Natural killer cell (primary cell): ENCODE results near the gene RPS19. TPM values are rescaled to one million over a fixed set of nuclear protein-coding genes. Genes with fewer than 3 reads are reported as not detected.

ENCODE experiments used
- ATAC-seq, 3 donors: fragments of 150-1000 bp in 2 of 3; fragments of 200-7000 bp in 1 of 3; cut with Tn5 transposase; 1 replicate in 1 of 3; 2 replicates in 2 of 3; pipeline ENCODE4 v1.10.0; 2021; ENCODE audit warnings: mild to moderate bottlenecking in 2 of 3, moderate library complexity in 2 of 3
- DNase-seq, 2 donors: peaks; one replicate each; pipeline versions ENCODE4 v3.0.0 to v3.0.0-alpha.2; 2013 to 2021; ENCODE audit warnings: mixed read lengths in 1 of 2
- H3K27ac ChIP-seq: one replicate; pipeline ENCODE4 v1.5.1; 2013; ENCODE audit warnings: mild to moderate bottlenecking, low read length
- H3K27me3 ChIP-seq: one replicate; pipeline ENCODE4 v1.6.1; 2013; ENCODE audit warnings: low read length; ENCODE audit not compliant: control insufficient read depth, insufficient read depth
- H3K36me3 ChIP-seq: one replicate; pipeline ENCODE4 v1.6.1; 2013; ENCODE audit warnings: low read length; ENCODE audit not compliant: control insufficient read depth, insufficient read depth
- H3K4me1 ChIP-seq: one replicate; pipeline ENCODE4 v1.6.1; 2013; ENCODE audit warnings: low read length; ENCODE audit not compliant: control insufficient read depth, insufficient read depth
- H3K4me3 ChIP-seq: one replicate; pipeline ENCODE4 v1.5.1; 2013; ENCODE audit warnings: low read length
- H3K9me3 ChIP-seq: one replicate; pipeline ENCODE4 v1.6.1; 2013; ENCODE audit warnings: low read length; ENCODE audit not compliant: control insufficient read depth, insufficient read depth
- H3K27ac Mint-ChIP-seq, 2 donors: one replicate each; pipeline ENCODE4 v1.8.0; 2022; ENCODE audit warnings: mild to moderate bottlenecking in 2 of 2, mixed read lengths in 2 of 2, moderate library complexity in 1 of 2
- H3K27me3 Mint-ChIP-seq, 2 donors: one replicate each; pipeline ENCODE4 v1.8.0; 2022; ENCODE audit warnings: low read depth in 2 of 2, mixed read lengths in 2 of 2
- H3K36me3 Mint-ChIP-seq: one replicate; pipeline ENCODE4 v1.8.0; 2022; ENCODE audit warnings: mixed read lengths
- H3K4me1 Mint-ChIP-seq, 2 donors: one replicate each; pipeline ENCODE4 v1.8.0; 2022; ENCODE audit warnings: mixed read lengths in 2 of 2
- H3K4me3 Mint-ChIP-seq: one replicate; pipeline ENCODE4 v1.8.0; 2022; ENCODE audit warnings: mild to moderate bottlenecking, moderate library complexity, mixed read lengths
- H3K9me3 Mint-ChIP-seq, 2 donors: one replicate each; pipeline ENCODE4 v1.8.0; 2022; ENCODE audit warnings: mixed read lengths in 2 of 2
- WGBS: methylation state at CpG from one replicate; pipeline ENCODE4 v1.1.7; 2013; ENCODE audit warnings: missing lambda C conversion rate; ENCODE audit not compliant: insufficient coverage; 5-methylcytosine and 5-hydroxymethylcytosine counted together
- intact Hi-C: fragments of 100-400 bp; cut with micrococcal nuclease; formaldehyde crosslinking; loops from one replicate; pipeline ENCODE4 v1.14.2; 2022
- total RNA-seq, 4 donors: library from RNA; stranded (reverse); fragments of 120-200 nt in 1 of 4; gene quantifications; one replicate each; pipeline versions ENCODE4 v1.2.3 to v1.2.4, GENCODE V29; 2013 to 2022
- TF ChIP-seq, protein P1 (sequence below): fragments of 200-600 bp; IDR thresholded peaks from one replicate; pipeline ENCODE4 v1.8.0; 2022; ENCODE audit warnings: antibody characterized with exemption

RPS19 gene
- total RNA-seq, 3 donors from 2014 or later (not counting 1 experiment from before 2014, with no cell fraction given): 1,358 to 1,814 (median 1,709) TPM

DNA sequence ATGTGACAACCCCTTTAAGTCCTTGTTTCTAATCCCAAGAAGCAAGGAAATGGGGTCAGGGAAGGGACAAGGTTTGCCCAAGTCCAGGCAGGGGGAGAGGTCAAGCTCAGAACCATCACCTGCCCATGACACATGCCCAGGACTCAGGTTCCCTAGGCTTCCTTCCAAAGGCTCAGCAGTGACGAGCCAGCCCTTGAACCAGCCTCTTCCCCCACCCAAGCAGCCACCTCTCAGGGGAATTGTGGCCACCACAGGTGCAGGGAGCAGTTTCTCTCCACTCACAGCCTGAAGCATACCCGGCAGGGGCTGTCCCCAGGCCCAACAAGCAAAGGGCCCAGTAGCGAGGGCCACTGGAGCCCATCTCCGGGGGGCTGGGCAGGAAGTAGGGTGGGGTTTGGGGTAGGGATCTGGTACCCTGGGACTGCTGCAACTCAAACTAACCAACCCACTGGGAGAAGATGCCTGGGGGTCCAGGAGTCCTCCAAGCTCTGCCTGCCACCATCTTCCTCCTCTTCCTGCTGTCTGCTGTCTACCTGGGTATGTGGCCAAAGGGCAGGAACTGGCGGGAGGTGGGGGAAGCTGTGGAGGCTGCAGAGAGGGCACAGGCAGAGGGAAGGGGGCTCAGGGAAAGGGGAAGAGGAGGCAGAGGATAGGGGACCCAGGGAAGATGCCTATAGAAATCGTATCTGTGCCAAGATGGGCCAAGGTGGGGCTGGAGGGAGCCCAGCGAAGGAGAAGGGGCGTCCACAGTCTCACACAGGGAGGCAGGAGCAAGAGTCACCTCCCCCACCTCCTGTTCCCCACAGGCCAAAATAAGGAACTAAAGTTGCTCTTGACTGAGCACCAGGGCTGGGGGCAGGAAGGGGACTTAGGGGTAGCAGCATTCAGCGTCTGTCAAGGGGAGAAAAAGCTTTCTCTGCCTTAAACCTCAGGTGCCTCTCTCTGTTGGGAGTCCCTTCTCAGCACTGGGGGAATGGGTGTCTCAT, 17.1 kb downstream of the RPS19 start, which contains the start of gene CD79A:
TSS of gene CD79A (plus strand) at position 433 of the 986 bp plus-strand sequence. CDS start at position 459, 26 bp downstream.
- H3K36me3 Mint-ChIP-seq: no peaks in the 10 kb centered on the region
- H3K9me3 Mint-ChIP-seq: no peaks in the 10 kb centered on the region
- Histone ChIP-seq H3K27me3 (no peaks in the 10 kb centered on the region), H3K4me3 (peak within 1 kb of the TSS; percentile 45), H3K9me3 (no peaks in the 10 kb centered on the region), H3K27ac (peak within 1 kb of the TSS; percentile 98), H3K36me3 (peaks cover 2% of the 10 kb centered on the region), H3K4me1 (peaks cover 95% of the 10 kb centered on the region)
- 33% methylated on average over 9 of the region's 9 CpGs for WGBS
- TF ChIP-seq, protein P1, sequence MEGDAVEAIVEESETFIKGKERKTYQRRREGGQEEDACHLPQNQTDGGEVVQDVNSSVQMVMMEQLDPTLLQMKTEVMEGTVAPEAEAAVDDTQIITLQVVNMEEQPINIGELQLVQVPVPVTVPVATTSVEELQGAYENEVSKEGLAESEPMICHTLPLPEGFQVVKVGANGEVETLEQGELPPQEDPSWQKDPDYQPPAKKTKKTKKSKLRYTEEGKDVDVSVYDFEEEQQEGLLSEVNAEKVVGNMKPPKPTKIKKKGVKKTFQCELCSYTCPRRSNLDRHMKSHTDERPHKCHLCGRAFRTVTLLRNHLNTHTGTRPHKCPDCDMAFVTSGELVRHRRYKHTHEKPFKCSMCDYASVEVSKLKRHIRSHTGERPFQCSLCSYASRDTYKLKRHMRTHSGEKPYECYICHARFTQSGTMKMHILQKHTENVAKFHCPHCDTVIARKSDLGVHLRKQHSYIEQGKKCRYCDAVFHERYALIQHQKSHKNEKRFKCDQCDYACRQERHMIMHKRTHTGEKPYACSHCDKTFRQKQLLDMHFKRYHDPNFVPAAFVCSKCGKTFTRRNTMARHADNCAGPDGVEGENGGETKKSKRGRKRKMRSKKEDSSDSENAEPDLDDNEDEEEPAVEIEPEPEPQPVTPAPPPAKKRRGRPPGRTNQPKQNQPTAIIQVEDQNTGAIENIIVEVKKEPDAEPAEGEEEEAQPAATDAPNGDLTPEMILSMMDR: no peak
- intact Hi-C loops: no loop called here
- peak within 1 kb of the TSS; percentile 95 to 97 for H3K27ac Mint-ChIP-seq
- peaks cover 29 to 75% of the 10 kb centered on the region in 2 donors for H3K4me1 Mint-ChIP-seq
- DNase-seq (peak in 1 of 2 donors; percentile 51), ATAC-seq (no peak)
- H3K4me3 Mint-ChIP-seq: peak within 1 kb of the TSS; percentile 77
- H3K27me3 Mint-ChIP-seq: no peaks in the 10 kb centered on the region

DNA sequence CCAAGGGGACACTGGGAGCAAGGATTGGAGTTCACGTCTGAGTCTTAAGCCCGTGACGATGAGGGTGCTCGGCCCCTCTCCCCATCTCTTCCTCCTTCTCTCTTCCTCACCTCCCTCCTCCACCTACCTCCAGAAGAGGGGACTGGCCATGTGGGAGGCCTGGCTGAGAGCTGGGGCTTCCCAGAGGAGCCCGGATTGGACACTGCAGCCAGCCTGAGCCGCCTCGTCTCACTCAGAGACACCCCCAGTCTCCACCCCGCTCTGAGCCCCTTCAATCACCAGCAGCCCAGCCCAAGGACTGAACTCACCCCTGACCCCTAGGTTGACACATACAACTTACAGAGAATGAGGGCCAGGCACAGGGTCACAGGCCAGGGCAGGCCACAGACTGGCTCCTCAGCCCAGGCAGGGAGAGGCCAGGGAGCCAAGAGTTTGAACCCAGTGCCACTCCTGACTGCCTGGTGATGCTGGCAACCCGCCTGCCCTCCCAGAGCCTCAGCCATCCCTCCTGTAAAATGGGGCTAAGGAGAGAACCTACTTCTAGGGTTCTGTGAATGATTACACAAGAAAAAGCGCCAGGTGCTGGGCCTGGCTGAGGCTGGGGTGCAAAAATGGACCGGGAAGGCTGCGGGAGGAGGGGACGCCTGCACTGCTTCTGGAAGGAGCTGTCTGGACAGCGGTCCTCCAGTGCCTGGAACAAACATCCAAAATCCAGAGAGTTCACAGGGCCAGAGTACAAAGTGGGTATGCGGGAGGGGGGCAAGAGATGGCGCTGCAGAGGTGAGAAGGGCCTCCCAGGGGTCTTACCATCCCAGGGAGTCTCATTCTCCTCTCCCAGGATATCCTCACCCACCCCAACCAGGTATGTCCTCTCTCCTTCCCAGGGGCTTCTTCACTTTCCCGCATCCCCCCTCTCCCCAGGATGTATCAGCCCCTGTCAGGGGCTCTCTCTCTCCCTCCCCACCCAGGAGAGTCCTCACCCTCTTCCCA, 18.2 kb downstream of the RPS19 start:
- peak overlapping the region; percentile 95 to 97 for H3K27ac Mint-ChIP-seq
- intact Hi-C loops: no loop called here
- H3K27ac ChIP-seq: peak overlapping the region; percentile 98
- peak in 1 of 2 donors; percentile 52 for DNase-seq
- H3K4me1 ChIP-seq: peaks cover 90% of the 10 kb centered on the region
- H3K9me3 Mint-ChIP-seq: no peaks in the 10 kb centered on the region
- 64% methylated on average over 17 of the region's 17 CpGs for WGBS
- H3K36me3 Mint-ChIP-seq: no peaks in the 10 kb centered on the region
- H3K4me3 Mint-ChIP-seq: no peak overlapping the region
- peak overlapping the region; percentile 45 for H3K4me3 ChIP-seq
- H3K27me3 Mint-ChIP-seq: no peaks in the 10 kb centered on the region
- H3K9me3 ChIP-seq: no peaks in the 10 kb centered on the region
- TF ChIP-seq, protein P1: no peak
- peaks cover 31 to 71% of the 10 kb centered on the region in 2 donors for H3K4me1 Mint-ChIP-seq
- no peaks in the 10 kb centered on the region for H3K36me3 ChIP-seq
- H3K27me3 ChIP-seq: no peaks in the 10 kb centered on the region
- ATAC-seq: no peak

- Histone ChIP-seq H3K36me3 (no peaks in the 10 kb centered on the region), H3K4me1 (peaks cover 82% of the 10 kb centered on the region), H3K27me3 (no peaks in the 10 kb centered on the region), H3K4me3 (peak overlapping the region; percentile 45), H3K9me3 (no peaks in the 10 kb centered on the region), H3K27ac (peak overlapping the region; percentile 98)
- Mint-ChIP-seq H3K4me1 (peaks cover 28 to 73% of the 10 kb centered on the region in 2 donors), H3K27ac (peak overlapping the region in 1 of 2 donors; percentile 95), H3K9me3 (no peaks in the 10 kb centered on the region), H3K4me3 (no peak overlapping the region), H3K36me3 (no peaks in the 10 kb centered on the region), H3K27me3 (no peaks in the 10 kb centered on the region)
- intact Hi-C loops: no loop called here
- ATAC-seq: no peak
- TF ChIP-seq, protein P1: no peak
- no peak for DNase-seq
- 95% methylated on average over 21 of the region's 21 CpGs for WGBS
These were observed 19.0 kb downstream of the RPS19 start for GRCh38 chr19:41879080-41879479.
